ENCODE measurements around the gene MYOM1. TPM values are rescaled to one million over a fixed set of nuclear protein-coding genes. Genes with fewer than 3 reads are reported as not detected.

Gene MYOM1
- total RNA-seq, 4 donors from 2014 or later = 0.67 to 2.1 (median 1.5) TPM

- no peak overlapping the region for H3K4me3 ChIP-seq (ENCODE audit: low read depth, poor library complexity, severe bottlenecking)
- no peak for TF ChIP-seq POLR2A (IDR thresholded peaks at IDR 0.05)
- no peak for TF ChIP-seq CTCF (IDR thresholded peaks at IDR 0.05)
- intact Hi-C loops (cut with DNase I; ENCODE audit: low total_unique reads) = no loop called here
- WGBS, 2 donors = 56 to 59% methylated on average over 4 of the region's 4 CpGs
- DNase-seq (ENCODE audit: low spot score in 2 of 2) = no peak
Observed at GRCh38 chr18:3236470-3236869, 16.7 kb upstream of the MYOM1 start.

GRCh38 chr18:3235846-3236245 lies 16.1 kb upstream of the MYOM1 start:
- H3K4me3 ChIP-seq (ENCODE audit: low read depth, poor library complexity, severe bottlenecking) = no peak overlapping the region
- 94 to 95% methylated on average over 2 of the region's 2 CpGs for WGBS, 2 donors
- DNase-seq (ENCODE audit: low spot score in 2 of 2) = no peak
- no peak for TF ChIP-seq CTCF (IDR thresholded peaks at IDR 0.05)
- no peak for TF ChIP-seq POLR2A (IDR thresholded peaks at IDR 0.05)
- intact Hi-C loops (cut with DNase I; ENCODE audit: low total_unique reads) = no loop called here

GRCh38 chr18:3234457-3234856 lies 14.7 kb upstream of the MYOM1 start:
- TF ChIP-seq CTCF (IDR thresholded peaks at IDR 0.05) (no peak), POLR2A (IDR thresholded peaks at IDR 0.05) (no peak)
- DNase-seq (ENCODE audit: low spot score in 2 of 2) = no peak
- WGBS, 2 donors = 25 to 30% methylated on average over 5 of the region's 5 CpGs
- intact Hi-C loops (cut with DNase I; ENCODE audit: low total_unique reads) = no loop called here
- H3K4me3 ChIP-seq (ENCODE audit: low read depth, poor library complexity, severe bottlenecking) = no peak overlapping the region

- DNase-seq (ENCODE audit: low spot score in 2 of 2) = no peak
- intact Hi-C loops (cut with DNase I; ENCODE audit: low total_unique reads) = no loop called here
- TF ChIP-seq CTCF (IDR thresholded peaks at IDR 0.05) = peak in 1 of 3 donors; percentile 25
- no peak for TF ChIP-seq POLR2A (IDR thresholded peaks at IDR 0.05)
- WGBS, 2 donors = 94 to 97% methylated on average over 4 of the region's 4 CpGs
- no peak overlapping the region for H3K4me3 ChIP-seq (ENCODE audit: low read depth, poor library complexity, severe bottlenecking)
Observed at GRCh38 chr18:3233433-3234168, 13.8 kb upstream of the MYOM1 start.

DNA sequence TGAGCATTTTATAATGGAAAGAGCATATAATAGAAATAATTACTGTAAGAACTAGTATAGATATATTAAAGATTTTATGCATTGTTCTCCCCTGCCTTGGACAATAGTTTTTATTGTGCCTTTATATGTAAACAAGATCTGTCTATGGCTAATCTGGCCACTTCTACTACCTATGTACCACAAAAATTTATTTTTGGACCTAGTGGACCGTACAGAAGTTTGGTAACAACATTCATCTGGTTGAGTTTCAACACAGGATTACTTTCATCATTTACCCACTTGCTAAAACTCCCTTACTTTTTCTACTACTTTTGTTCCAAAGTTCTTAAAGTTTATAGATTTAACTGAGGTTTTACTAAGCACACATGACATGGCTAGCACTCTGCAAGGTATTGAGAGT lies 13.2 kb upstream of the MYOM1 start:
- H3K4me3 ChIP-seq (ENCODE audit: low read depth, poor library complexity, severe bottlenecking) = no peak overlapping the region
- no peak for DNase-seq (ENCODE audit: low spot score in 2 of 2)
- 90 to 100% methylated on average over 1 of the region's 1 CpG for whole genome bisulfite sequencing, 2 donors
- intact Hi-C loops (cut with DNase I; ENCODE audit: low total_unique reads) = no loop called here
- TF ChIP-seq CTCF (IDR thresholded peaks at IDR 0.05) = no peak
- TF ChIP-seq POLR2A (IDR thresholded peaks at IDR 0.05) = no peak
